ENCODE results near the gene RAB40B.

The RAB40B gene

GRCh38 chr17:82675476-82676245, 22.8 kb downstream of the RAB40B start:
- Histone ChIP-seq H3K27me3 (ENCODE audit: control insufficient read depth, insufficient read depth, low read length) (no peaks in the 10 kb centered on the region; the same call in 1 of the 2 replicates), H3K9ac (ENCODE audit: low read length) (no peak overlapping the region), H3K4me1 (ENCODE audit: control insufficient read depth, insufficient read depth, low read length) (no peaks in the 10 kb centered on the region), H3K9me3 (ENCODE audit: control insufficient read depth, insufficient read depth, low read depth, low read length) (no peaks in the 10 kb centered on the region), H3K4me3 (ENCODE audit: low read depth, low read length) (no peak overlapping the region), H3K27ac (ENCODE audit: low read depth, low read length) (no peak overlapping the region), H3K36me3 (ENCODE audit: control insufficient read depth, insufficient read depth, low read length) (no peaks in the 10 kb centered on the region)

GRCh38 chr17:82674656-82675475, 23.6 kb downstream of the RAB40B start:
- Histone ChIP-seq H3K27me3 (ENCODE audit: control insufficient read depth, insufficient read depth, low read length) (no peaks in the 10 kb centered on the region; the same call in 1 of the 2 replicates), H3K9me3 (ENCODE audit: control insufficient read depth, insufficient read depth, low read depth, low read length) (no peaks in the 10 kb centered on the region), H3K36me3 (ENCODE audit: control insufficient read depth, insufficient read depth, low read length) (no peaks in the 10 kb centered on the region), H3K4me3 (ENCODE audit: low read depth, low read length) (no peak overlapping the region), H3K9ac (ENCODE audit: low read length) (no peak overlapping the region), H3K4me1 (ENCODE audit: control insufficient read depth, insufficient read depth, low read length) (no peaks in the 10 kb centered on the region), H3K27ac (ENCODE audit: low read depth, low read length) (no peak overlapping the region)

GRCh38 chr17:82670661-82671450, 27.6 kb downstream of the RAB40B start:
- Histone ChIP-seq H3K9ac (ENCODE audit: low read length) (no peak overlapping the region), H3K27me3 (ENCODE audit: control insufficient read depth, insufficient read depth, low read length) (no peaks in the 10 kb centered on the region; the same call in 1 of the 2 replicates), H3K36me3 (ENCODE audit: control insufficient read depth, insufficient read depth, low read length) (no peaks in the 10 kb centered on the region), H3K4me3 (ENCODE audit: low read depth, low read length) (no peak overlapping the region), H3K9me3 (ENCODE audit: control insufficient read depth, insufficient read depth, low read depth, low read length) (no peaks in the 10 kb centered on the region), H3K4me1 (ENCODE audit: control insufficient read depth, insufficient read depth, low read length) (peaks cover 7% of the 10 kb centered on the region), H3K27ac (ENCODE audit: low read depth, low read length) (no peak overlapping the region)

GRCh38 chr17:82668631-82669099, 29.8 kb downstream of the RAB40B start:
- no peaks in the 10 kb centered on the region for H3K36me3 ChIP-seq (ENCODE audit: control insufficient read depth, insufficient read depth, low read length)
- peak overlapping the region; percentile 31 for H3K9ac ChIP-seq (ENCODE audit: low read length)
- H3K27me3 ChIP-seq (ENCODE audit: control insufficient read depth, insufficient read depth, low read length) = no peaks in the 10 kb centered on the region
- peak overlapping the region; percentile 27; the same call in 1 of the 2 replicates for H3K4me3 ChIP-seq (ENCODE audit: low read depth, low read length)
- H3K27ac ChIP-seq (ENCODE audit: low read depth, low read length) = no peak overlapping the region
- peaks cover 7% of the 10 kb centered on the region for H3K4me1 ChIP-seq (ENCODE audit: control insufficient read depth, insufficient read depth, low read length)
- H3K9me3 ChIP-seq (ENCODE audit: control insufficient read depth, insufficient read depth, low read depth, low read length) = no peaks in the 10 kb centered on the region

GRCh38 chr17:82668024-82668630, 30.4 kb downstream of the RAB40B start:
- Histone ChIP-seq H3K9ac (ENCODE audit: low read length) (peak overlapping the region; percentile 31), H3K4me3 (ENCODE audit: low read depth, low read length) (peak overlapping the region; percentile 27; the same call in 1 of the 2 replicates), H3K9me3 (ENCODE audit: control insufficient read depth, insufficient read depth, low read depth, low read length) (no peaks in the 10 kb centered on the region), H3K27ac (ENCODE audit: low read depth, low read length) (no peak overlapping the region), H3K36me3 (ENCODE audit: control insufficient read depth, insufficient read depth, low read length) (no peaks in the 10 kb centered on the region), H3K4me1 (ENCODE audit: control insufficient read depth, insufficient read depth, low read length) (peaks cover 7% of the 10 kb centered on the region), H3K27me3 (ENCODE audit: control insufficient read depth, insufficient read depth, low read length) (no peaks in the 10 kb centered on the region)

GRCh38 chr17:82667668-82668000, 30.9 kb downstream of the RAB40B start:
- Histone ChIP-seq H3K9ac (ENCODE audit: low read length) (no peak overlapping the region), H3K4me3 (ENCODE audit: low read depth, low read length) (no peak overlapping the region), H3K36me3 (ENCODE audit: control insufficient read depth, insufficient read depth, low read length) (no peaks in the 10 kb centered on the region), H3K27me3 (ENCODE audit: control insufficient read depth, insufficient read depth, low read length) (no peaks in the 10 kb centered on the region), H3K27ac (ENCODE audit: low read depth, low read length) (no peak overlapping the region), H3K4me1 (ENCODE audit: control insufficient read depth, insufficient read depth, low read length) (peaks cover 7% of the 10 kb centered on the region), H3K9me3 (ENCODE audit: control insufficient read depth, insufficient read depth, low read depth, low read length) (no peaks in the 10 kb centered on the region)

DNA sequence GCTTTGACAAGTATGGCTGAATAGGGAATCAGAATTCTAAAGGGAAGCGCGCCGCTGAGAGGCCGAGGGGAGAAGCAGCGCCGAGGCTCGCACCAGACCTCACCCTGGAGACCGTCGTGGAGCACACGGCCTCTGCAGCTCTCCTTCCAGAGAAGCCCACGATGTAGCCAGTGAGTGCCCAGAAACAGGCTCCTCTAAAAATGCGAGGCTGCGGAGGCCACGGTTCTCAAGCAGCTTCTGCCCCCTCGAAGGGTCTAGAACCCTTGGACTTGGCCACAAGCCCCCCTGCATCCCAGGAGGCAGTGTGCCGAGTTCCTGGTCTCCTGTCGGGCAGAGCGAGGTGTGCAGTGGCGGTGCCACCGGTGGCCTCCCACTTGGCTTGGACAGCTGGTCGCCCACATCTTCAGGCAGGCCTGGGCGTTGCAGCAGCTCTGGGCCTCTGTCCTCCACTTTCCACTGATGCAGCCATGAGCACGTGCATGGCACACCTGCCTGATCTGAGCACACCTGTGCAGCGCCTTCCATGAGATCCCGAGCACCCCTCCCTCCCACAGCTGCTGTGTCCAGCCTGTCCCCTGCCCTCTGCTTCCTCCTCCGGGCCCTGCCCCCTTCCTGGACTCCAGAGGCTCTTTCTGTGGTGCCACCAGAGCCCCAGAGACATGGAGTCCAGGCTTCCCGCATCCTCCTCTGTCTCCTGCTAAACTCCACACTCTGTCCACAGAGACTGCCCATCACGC, 31.4 kb downstream of the RAB40B start:
- no peak overlapping the region for H3K9ac ChIP-seq (ENCODE audit: low read length)
- no peak overlapping the region for H3K4me3 ChIP-seq (ENCODE audit: low read depth, low read length)
- H3K9me3 ChIP-seq (ENCODE audit: control insufficient read depth, insufficient read depth, low read depth, low read length) = no peaks in the 10 kb centered on the region
- H3K27ac ChIP-seq (ENCODE audit: low read depth, low read length) = no peak overlapping the region
- H3K36me3 ChIP-seq (ENCODE audit: control insufficient read depth, insufficient read depth, low read length) = no peaks in the 10 kb centered on the region
- peaks cover 7% of the 10 kb centered on the region for H3K4me1 ChIP-seq (ENCODE audit: control insufficient read depth, insufficient read depth, low read length)
- no peaks in the 10 kb centered on the region for H3K27me3 ChIP-seq (ENCODE audit: control insufficient read depth, insufficient read depth, low read length)

GRCh38 chr17:82665891-82666290, 32.6 kb downstream of the RAB40B start:
- H3K9ac ChIP-seq (ENCODE audit: low read length) = no peak overlapping the region
- H3K27ac ChIP-seq (ENCODE audit: low read depth, low read length) = no peak overlapping the region
- no peaks in the 10 kb centered on the region for H3K9me3 ChIP-seq (ENCODE audit: control insufficient read depth, insufficient read depth, low read depth, low read length)
- peaks cover 7% of the 10 kb centered on the region for H3K4me1 ChIP-seq (ENCODE audit: control insufficient read depth, insufficient read depth, low read length)
- H3K4me3 ChIP-seq (ENCODE audit: low read depth, low read length) = no peak overlapping the region
- H3K27me3 ChIP-seq (ENCODE audit: control insufficient read depth, insufficient read depth, low read length) = no peaks in the 10 kb centered on the region
- no peaks in the 10 kb centered on the region for H3K36me3 ChIP-seq (ENCODE audit: control insufficient read depth, insufficient read depth, low read length)

DNA sequence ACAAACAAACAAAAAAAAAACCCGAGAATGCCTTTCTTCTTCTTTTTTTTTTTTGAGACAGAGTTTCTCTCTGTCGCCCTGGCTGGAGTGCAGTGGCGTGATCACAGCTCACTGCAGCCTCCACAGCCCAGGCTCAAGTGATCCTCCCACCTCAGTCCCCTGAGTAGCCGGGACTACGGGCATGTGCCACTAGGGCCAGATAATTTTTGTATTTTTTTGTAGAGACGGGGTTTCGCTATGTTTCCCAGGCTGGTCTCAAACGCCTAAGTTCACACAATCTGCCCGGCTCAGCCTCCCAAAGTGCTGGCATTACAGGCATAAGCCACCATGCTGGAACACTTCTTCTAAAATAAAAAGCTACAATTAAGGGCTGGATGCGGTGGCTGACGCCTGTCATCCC, 33.3 kb downstream of the RAB40B start:
- Histone ChIP-seq H3K4me1 (ENCODE audit: control insufficient read depth, insufficient read depth, low read length) (peaks cover 7% of the 10 kb centered on the region), H3K36me3 (ENCODE audit: control insufficient read depth, insufficient read depth, low read length) (no peaks in the 10 kb centered on the region)

GRCh38 chr17:82664701-82665182, 33.8 kb downstream of the RAB40B start:
- no peak overlapping the region for H3K4me3 ChIP-seq (ENCODE audit: low read depth, low read length)
- H3K27ac ChIP-seq (ENCODE audit: low read depth, low read length) = no peak overlapping the region
- H3K9me3 ChIP-seq (ENCODE audit: control insufficient read depth, insufficient read depth, low read depth, low read length) = peaks cover 5% of the 10 kb centered on the region; the same call in 1 of the 2 replicates
- H3K27me3 ChIP-seq (ENCODE audit: control insufficient read depth, insufficient read depth, low read length) = no peaks in the 10 kb centered on the region
- H3K4me1 ChIP-seq (ENCODE audit: control insufficient read depth, insufficient read depth, low read length) = peaks cover 7% of the 10 kb centered on the region
- no peaks in the 10 kb centered on the region for H3K36me3 ChIP-seq (ENCODE audit: control insufficient read depth, insufficient read depth, low read length)
- no peak overlapping the region for H3K9ac ChIP-seq (ENCODE audit: low read length)

More for the DNA sequence above, 33.3 kb downstream of the RAB40B start:
- no peak overlapping the region for H3K27ac ChIP-seq (ENCODE audit: low read depth, low read length)
- no peak overlapping the region for H3K9ac ChIP-seq (ENCODE audit: low read length)
- H3K4me3 ChIP-seq (ENCODE audit: low read depth, low read length) = no peak overlapping the region
- H3K27me3 ChIP-seq (ENCODE audit: control insufficient read depth, insufficient read depth, low read length) = no peaks in the 10 kb centered on the region
- peaks cover 4% of the 10 kb centered on the region; the same call in 1 of the 2 replicates for H3K9me3 ChIP-seq (ENCODE audit: control insufficient read depth, insufficient read depth, low read depth, low read length)
